ENCODE data around the gene PTPN9. TPM values are rescaled to one million over a fixed set of nuclear protein-coding genes. Genes with fewer than 3 reads are reported as not detected.
A peak's percentile ranks its signal among the peaks of the same experiment; 100 is the strongest.

PTPN9 gene
- total and polyA plus RNA-seq, 2 of the 4 experiments (the other 2 are of a cell fraction) = 26.5 to 38.9 TPM

GRCh38 chr15:75517233-75517632 is 61.9 kb downstream of the PTPN9 start:
- H3K4me2 ChIP-seq (ENCODE audit: low read depth, low read length) = no peak overlapping the region
- H2BK120ac ChIP-seq (ENCODE audit: low read depth, low read length) = no peak overlapping the region
- dilution Hi-C loops (cut with HindIII; ENCODE audit: low sequenced_read_pairs, unreplicated experiment) (no loop called here), in situ Hi-C loops (cut with MboI; ENCODE audit: low sequenced_read_pairs) (no loop called here), intact Hi-C loops (cut with micrococcal nuclease) (no loop called here)
- H2AK5ac ChIP-seq (ENCODE audit: low read depth, low read length) = no peak overlapping the region
- whole genome bisulfite sequencing, 2 experiments (ENCODE audit: extremely low coverage in 2 of 2, insufficient read length in 1 of 2) = 75% methylated on average over 1 of the region's 1 CpG; no CpG with 5 or more reads in 1 of the 2 experiments
- H3K23ac ChIP-seq (ENCODE audit: low read depth, low read length) = no peak overlapping the region
- 0 out of 2 replicates have a peak overlapping the region, but pooled peaks have one; percentile 10 for H2BK20ac ChIP-seq (ENCODE audit: low read depth, low read length)
- no peak overlapping the region for H4K91ac ChIP-seq (ENCODE audit: insufficient read depth, low read depth, low read length)
- peaks cover 37% of the 10 kb centered on the region for H3K36me3 ChIP-seq (ENCODE audit: control insufficient read depth, insufficient read depth, low read length)
- no peak overlapping the region for H4K8ac ChIP-seq (ENCODE audit: low read depth in 2 of 2, low read length in 2 of 2)
- H2BK15ac ChIP-seq (ENCODE audit: low read depth, low read length) = no peak overlapping the region
- no peak overlapping the region for H2BK5ac ChIP-seq (ENCODE audit: low read depth, low read length, poor library complexity, severe bottlenecking)
- no peak overlapping the region for H3K9ac ChIP-seq (ENCODE audit: low read depth, low read length)
- POLR2A ChIA-PET (ENCODE audit: unreplicated experiment) = no interaction called here
- BruUV-seq (replicated peaks) = no TSS peak
- no peak overlapping the region for H3K14ac ChIP-seq (replicated peaks; ENCODE audit: low read depth, low read length)
- H3K4me1 ChIP-seq (ENCODE audit: control insufficient read depth, insufficient read depth, low read length) = no peaks in the 10 kb centered on the region; the same call in 1 of the 2 replicates
- TF ChIP-seq ELK1 (IDR thresholded peaks at IDR 0.05; ENCODE audit: borderline replicate concordance, low read depth, low read length) (no peak), RAD21 (IDR thresholded peaks at IDR 0.05; ENCODE audit: low read length) (no peak), MXI1 (IDR thresholded peaks at IDR 0.05; ENCODE audit: borderline replicate concordance, low read depth, low read length) (no peak), POLR2A (IDR thresholded peaks at IDR 0.05; ENCODE audit: low read depth, low read length) (no peak), RCOR1 (IDR thresholded peaks at IDR 0.05; ENCODE audit: insufficient replicate concordance, low read length) (no peak)
- CTCF ChIA-PET = no interaction called here
- H2AFZ ChIP-seq (replicated peaks; ENCODE audit: low read length, poor library complexity) = no peak overlapping the region
- no peaks in the 10 kb centered on the region for H3K27me3 ChIP-seq (ENCODE audit: control insufficient read depth, insufficient read depth, low read length)
- H4K5ac ChIP-seq (ENCODE audit: low read depth, low read length) = no peak overlapping the region
- H3K9me3 ChIP-seq (ENCODE audit: control insufficient read depth, insufficient read depth, low read length) = no peaks in the 10 kb centered on the region
- H3K56ac ChIP-seq (ENCODE audit: extremely low read depth, insufficient read depth, low read length) = no peak overlapping the region
- no peak overlapping the region for H2AK9ac ChIP-seq (replicated peaks; ENCODE audit: low read depth, low read length, poor library complexity)
- H3K9me1 ChIP-seq (ENCODE audit: insufficient read depth, low read length) = 0 out of 2 replicates have a peak, but pooled peaks cover 3% of the 10 kb centered on the region
- H3K18ac ChIP-seq (ENCODE audit: low read depth, low read length) = no peak overlapping the region
- ATAC-seq (ENCODE audit: low read depth) (peak; percentile 40), DNase-seq (peak; percentile 36)
- H3K4ac ChIP-seq (ENCODE audit: low read depth, low read length) = no peak overlapping the region
- no peak overlapping the region for H3K27ac ChIP-seq (ENCODE audit: insufficient read depth, low read length)
- peaks cover 3 to 18% of the 10 kb centered on the region in 2 experiments; a peak in 3 of 4 replicates for H3K79me1 ChIP-seq (ENCODE audit: low read depth in 1 of 2, low read length in 2 of 2)
- H3K4me3 ChIP-seq (ENCODE audit: insufficient read depth, low read depth, low read length) = no peak overlapping the region
- H4K20me1 ChIP-seq (ENCODE audit: insufficient read depth, low read length) = peaks cover 4% of the 10 kb centered on the region; the same call in 1 of the 2 replicates
